OCI-LY7 (cell line): ENCODE measurements around the gene VTI1A. TPM values are rescaled to one million over a fixed set of nuclear protein-coding genes. Genes with fewer than 3 reads are reported as not detected.

Source experiments
- BruUV-seq: library from RNA; stranded (reverse); fragments of 400-500 nt; replicated peaks from 2 replicates; lab custom pipeline; 2021; lab: Mats Ljungman, UMichigan
- CTCF ChIA-PET: fragments of 300-600 bp; sonication (Branson Sonifier 250); formaldehyde crosslinking; loops from one replicate; lab custom pipeline; 2022; ENCODE audit warnings: antibody characterized with exemption; ENCODE audit not compliant: unreplicated experiment; lab: Charles Lee
- POLR2A ChIA-PET: fragments of 300-600 bp; sonication (Branson Sonifier 250); formaldehyde crosslinking; loops from one replicate; lab custom pipeline; 2022; ENCODE audit warnings: antibody characterized with exemption; lab: Charles Lee
- DNase-seq: peaks from one replicate; pipeline ENCODE4 v3.0.0-alpha.2; 2015; ENCODE audit warnings: low spot score
- H2AFZ ChIP-seq: fragments of 200-600 bp; sonication (generic), shearing (Covaris generic); 2 replicates; pipeline ENCODE4 v1.6.1; 2014; ENCODE audit warnings: mild to moderate bottlenecking, antibody characterized with exemption, low read length, moderate library complexity
- H3K27ac ChIP-seq: fragments of 200-600 bp; sonication (generic); 2 replicates; pipeline ENCODE4 v1.5.1; 2014; ENCODE audit warnings: mixed run types, low read depth, mild to moderate bottlenecking, moderate library complexity, low read length, inconsistent platforms; ENCODE audit not compliant: poor library complexity, severe bottlenecking
- H3K36me3 ChIP-seq: fragments of 200-600 bp; sonication (generic); 2 replicates; pipeline ENCODE4 v1.6.1; 2014; ENCODE audit warnings: mild to moderate bottlenecking, antibody characterized with exemption, low read length, moderate library complexity, mixed read lengths; ENCODE audit not compliant: insufficient read depth
- H3K4me1 ChIP-seq: fragments of 200-600 bp; sonication (generic); 2 replicates; pipeline ENCODE4 v1.5.1; 2014; ENCODE audit warnings: mild to moderate bottlenecking, low read length; ENCODE audit not compliant: insufficient read depth, poor library complexity, severe bottlenecking
- H3K4me2 ChIP-seq: fragments of 200-600 bp; sonication (generic); 2 replicates; pipeline ENCODE4 v1.6.1; 2014; ENCODE audit warnings: mild to moderate bottlenecking, low read length
- H3K4me3 ChIP-seq: fragments of 200-600 bp; sonication (generic); 2 replicates; pipeline ENCODE4 v1.5.1; 2014; ENCODE audit warnings: mild to moderate bottlenecking, low read depth, low read length; ENCODE audit not compliant: poor library complexity, severe bottlenecking
- H3K79me2 ChIP-seq: fragments of 200-600 bp; sonication (generic); 2 replicates; pipeline ENCODE4 v1.6.1; 2016; ENCODE audit warnings: low read depth, mild to moderate bottlenecking, low read length, moderate library complexity, mixed read lengths; ENCODE audit not compliant: insufficient read depth
- H3K9me2 ChIP-seq: fragments of 200-600 bp; sonication (generic); 2 replicates; pipeline ENCODE4 v1.6.1; 2016; ENCODE audit warnings: mild to moderate bottlenecking, low read length, mixed read lengths; ENCODE audit not compliant: insufficient read depth
- H3K9me3 ChIP-seq: fragments of 200-600 bp; sonication (generic); 2 replicates; pipeline ENCODE4 v1.6.1; 2014; ENCODE audit warnings: mild to moderate bottlenecking, mixed run types, low read length, mixed read lengths
- H4K20me1 ChIP-seq: fragments of 200-600 bp; sonication (generic); 2 replicates; pipeline ENCODE4 v1.6.1; 2014; ENCODE audit warnings: mild to moderate bottlenecking, antibody characterized with exemption, low read length, moderate library complexity, mixed read lengths; ENCODE audit not compliant: insufficient read depth
- CTCF ChIP-seq: fragments of 200-600 bp; sonication (generic); conservative IDR thresholded peaks from 2 replicates; pipeline ENCODE4 v1.5.1; 2014; ENCODE audit warnings: mild to moderate bottlenecking, antibody characterized with exemption, low read length, moderate library complexity, mixed read lengths
- EZH2phosphoT487 ChIP-seq: fragments of 200-600 bp; sonication (generic); IDR thresholded peaks from 2 replicates; pipeline ENCODE4 v1.6.1; 2018; ENCODE audit warnings: low read depth, borderline replicate concordance, mild to moderate bottlenecking, mixed run types, antibody characterized with exemption, low read length, moderate library complexity, mixed read lengths
- intact Hi-C: fragments of 100-400 bp; cut with micrococcal nuclease; formaldehyde crosslinking; loops from one replicate; pipeline ENCODE4 v1.10.0; 2022; ENCODE audit not compliant: unreplicated experiment
- total RNA-seq, 2 experiments: library from RNA; depleted of rRNA in 1 of 2; stranded (reverse); fragments of >200 nt in 1 of 2; shearing (Covaris generic) in 1 of 2; gene quantifications; 2 replicates each; pipeline ENCODE4 v1.2.3, GENCODE V29; 2014 to 2022

The VTI1A gene
- total RNA-seq, 2 experiments from 2014 or later = 39.4 to 45.2 TPM

- H4K20me1 ChIP-seq = no peaks in the 10 kb centered on the region
- no peaks in the 10 kb centered on the region for H3K36me3 ChIP-seq
- POLR2A ChIA-PET = interaction anchor here (0.7 kb wide), 2 partner anchors 13 to 416 kb away, joined by 3 read pairs; no protein-coding TSS in a partner anchor
- DNase-seq = no peak
- no peaks in the 10 kb centered on the region for H3K4me1 ChIP-seq
- TF ChIP-seq CTCF = no peak
- TF ChIP-seq EZH2phosphoT487 = no peak
- no TSS peak for BruUV-seq
- no peak overlapping the region for H3K4me3 ChIP-seq
- no peaks in the 10 kb centered on the region for H3K79me2 ChIP-seq
- no peaks in the 10 kb centered on the region for H3K9me2 ChIP-seq
- CTCF ChIA-PET = no interaction called here
- no peak overlapping the region for H3K27ac ChIP-seq
- no peak overlapping the region for H2AFZ ChIP-seq
- no peaks in the 10 kb centered on the region for H3K9me3 ChIP-seq
- H3K4me2 ChIP-seq = no peak overlapping the region
- intact Hi-C loops = no loop called here
These were observed 294.9 kb downstream of the VTI1A start for GRCh38 chr10:112741830-112742402.

- Histone ChIP-seq H3K36me3 (no peaks in the 10 kb centered on the region), H3K9me3 (no peaks in the 10 kb centered on the region), H3K4me1 (no peaks in the 10 kb centered on the region), H3K4me3 (no peak overlapping the region), H4K20me1 (no peaks in the 10 kb centered on the region), H3K27ac (no peak overlapping the region), H3K79me2 (no peaks in the 10 kb centered on the region), H2AFZ (no peak overlapping the region), H3K4me2 (no peak overlapping the region), H3K9me2 (no peaks in the 10 kb centered on the region)
- TF ChIP-seq CTCF = no peak
- TF ChIP-seq EZH2phosphoT487 = no peak
- intact Hi-C loops = no loop called here
- BruUV-seq = no TSS peak
- ChIA-PET CTCF (no interaction called here), POLR2A (no interaction called here)
- DNase-seq = no peak
These were observed 297.4 kb downstream of the VTI1A start for GRCh38 chr10:112744181-112745096.

- BruUV-seq = no TSS peak
- TF ChIP-seq EZH2phosphoT487 (no peak), CTCF (no peak)
These were observed 299.3 kb downstream of the VTI1A start for GRCh38 chr10:112746329-112746728.

More at GRCh38 chr10:112746329-112746728, 299.3 kb downstream of the VTI1A start:
- DNase-seq = no peak
- H3K4me1 ChIP-seq = no peaks in the 10 kb centered on the region
- no peaks in the 10 kb centered on the region for H4K20me1 ChIP-seq
- no peaks in the 10 kb centered on the region for H3K9me2 ChIP-seq
- CTCF ChIA-PET = no interaction called here
- POLR2A ChIA-PET = no interaction called here
- H3K4me3 ChIP-seq = no peak overlapping the region
- no peaks in the 10 kb centered on the region for H3K9me3 ChIP-seq
- no peaks in the 10 kb centered on the region for H3K36me3 ChIP-seq
- H2AFZ ChIP-seq = no peak overlapping the region
- intact Hi-C loops = no loop called here
- H3K79me2 ChIP-seq = no peaks in the 10 kb centered on the region
- no peak overlapping the region for H3K27ac ChIP-seq
- no peak overlapping the region for H3K4me2 ChIP-seq
